Right cardiac atrium (tissue), 5 donors: ENCODE data around the gene ST3GAL3. TPM values are rescaled to one million over a fixed set of nuclear protein-coding genes. Genes with fewer than 3 reads are reported as not detected.

ENCODE experiments used
- ATAC-seq, 2 donors: fragments of 200-7000 bp; cut with Tn5 transposase; one replicate each; pipeline versions ENCODE4 v1.8.0 to v1.9.1; 2020; ENCODE audit warnings: moderate library complexity in 2 of 2, mild to moderate bottlenecking in 1 of 2
- DNase-seq, 3 donors: peaks; one replicate each; pipeline ENCODE4 v3.0.0-alpha.2; 2020
- H3K27ac ChIP-seq: one replicate; pipeline ENCODE4 v1.5.1; 2013; ENCODE audit warnings: mild to moderate bottlenecking, low read length, control low read depth, moderate library complexity
- H3K27me3 ChIP-seq: one replicate; pipeline ENCODE4 v1.6.1; 2013; ENCODE audit not compliant: control insufficient read depth, insufficient read depth
- H3K4me1 ChIP-seq: one replicate; pipeline ENCODE4 v1.6.1; 2013; ENCODE audit warnings: low read length; ENCODE audit not compliant: control insufficient read depth, insufficient read depth
- H3K4me3 ChIP-seq: one replicate; pipeline ENCODE4 v1.5.1; 2013; ENCODE audit warnings: low read length, control low read depth
- H3K9me3 ChIP-seq: one replicate; pipeline ENCODE4 v1.6.1; 2013; ENCODE audit warnings: low read length; ENCODE audit not compliant: control insufficient read depth
- WGBS: extraction: QIAGEN DNeasy Blood & Tissue Kit; methylation state at CpG from one replicate; pipeline ENCODE4 v1.1.7; 2013; 5-methylcytosine and 5-hydroxymethylcytosine counted together
- intact Hi-C, 4 donors: fragments of 100-400 bp; cut with DNase I; formaldehyde crosslinking; loops; one replicate each; pipeline versions ENCODE4 v1.11.0 to v1.14.0; 2022 to 2023
- polyA plus RNA-seq: library from polyadenylated mRNA; stranded (reverse); fragments of 200-250 nt; gene quantifications from one replicate; pipeline ENCODE4 v1.2.3, GENCODE V29; 2013
- total RNA-seq, 4 donors: library from RNA; stranded (reverse); fragmentation: NEBNext Ultra II Directional; extraction: Animal tissue kit (Norgen Biotek cat#: 25700); gene quantifications; one replicate each; pipeline ENCODE4 v1.2.1, GENCODE V29; 2021
- donor health status: healthy with polysubstance abuse.
- donor health status: DM: no; HTN: yes; CAD: no.
- donor health status: DM: no; HTN: no; CAD: no.
- donor health status: DM: no; HTN: yes; CAD: no; lungs with severe emphysema.
- donor health status: DM: yes; HTN: yes; CAD: no.

ST3GAL3 gene
- total and polyA plus RNA-seq, 5 donors, result 19.6 to 26.3 (median 21.9) TPM

- peak in 1 of 2 donors; percentile 0 for ATAC-seq
- DNase-seq, result peak in 1 of 3 donors; percentile 61
- Histone ChIP-seq H3K27ac (peak overlapping the region; percentile 65), H3K4me1 (no peaks in the 10 kb centered on the region), H3K9me3 (no peaks in the 10 kb centered on the region), H3K4me3 (peak overlapping the region; percentile 57), H3K27me3 (no peaks in the 10 kb centered on the region)
- intact Hi-C loops, result no loop called here
- 4% methylated on average over 27 of the region's 27 CpGs for WGBS
Measured at GRCh38 chr1:43947061-43947873, 239.9 kb downstream of the ST3GAL3 start.

GRCh38 chr1:43947874-43948437, 240.6 kb downstream of the ST3GAL3 start:
- Histone ChIP-seq H3K27ac (no peak overlapping the region), H3K4me1 (no peaks in the 10 kb centered on the region), H3K27me3 (no peaks in the 10 kb centered on the region), H3K9me3 (no peaks in the 10 kb centered on the region), H3K4me3 (peak overlapping the region; percentile 57)
- ATAC-seq (no peak), DNase-seq (no peak)
- 22% methylated on average over 3 of the region's 3 CpGs for WGBS
- intact Hi-C loops, result no loop called here

GRCh38 chr1:43949678-43950077, 242.3 kb downstream of the ST3GAL3 start:
- 78% methylated on average over 13 of the region's 13 CpGs for WGBS
- intact Hi-C loops, result no loop called here
- Histone ChIP-seq H3K4me3 (no peak overlapping the region), H3K27ac (no peak overlapping the region), H3K9me3 (no peaks in the 10 kb centered on the region), H3K4me1 (no peaks in the 10 kb centered on the region), H3K27me3 (no peaks in the 10 kb centered on the region)
- no peak for ATAC-seq
- DNase-seq, result no peak

- H3K4me1 ChIP-seq, result no peaks in the 10 kb centered on the region
- intact Hi-C loops, result no loop called here
- WGBS, result 91% methylated on average over 4 of the region's 4 CpGs
- H3K4me3 ChIP-seq, result no peak overlapping the region
- no peaks in the 10 kb centered on the region for H3K27me3 ChIP-seq
- DNase-seq (no peak), ATAC-seq (no peak)
- H3K27ac ChIP-seq, result no peak overlapping the region
- H3K9me3 ChIP-seq, result no peaks in the 10 kb centered on the region
Measured at GRCh38 chr1:43951021-43951985, 244.0 kb downstream of the ST3GAL3 start.

- 71% methylated on average over 8 of the region's 8 CpGs for WGBS
- DNase-seq, result no peak
- no peaks in the 10 kb centered on the region for H3K9me3 ChIP-seq
- H3K4me3 ChIP-seq, result no peak overlapping the region
- H3K27ac ChIP-seq, result no peak overlapping the region
- no peak for ATAC-seq
- no peaks in the 10 kb centered on the region for H3K4me1 ChIP-seq
- no peaks in the 10 kb centered on the region for H3K27me3 ChIP-seq
- intact Hi-C loops, result no loop called here
Measured at GRCh38 chr1:43952731-43953346, 245.5 kb downstream of the ST3GAL3 start.

DNA sequence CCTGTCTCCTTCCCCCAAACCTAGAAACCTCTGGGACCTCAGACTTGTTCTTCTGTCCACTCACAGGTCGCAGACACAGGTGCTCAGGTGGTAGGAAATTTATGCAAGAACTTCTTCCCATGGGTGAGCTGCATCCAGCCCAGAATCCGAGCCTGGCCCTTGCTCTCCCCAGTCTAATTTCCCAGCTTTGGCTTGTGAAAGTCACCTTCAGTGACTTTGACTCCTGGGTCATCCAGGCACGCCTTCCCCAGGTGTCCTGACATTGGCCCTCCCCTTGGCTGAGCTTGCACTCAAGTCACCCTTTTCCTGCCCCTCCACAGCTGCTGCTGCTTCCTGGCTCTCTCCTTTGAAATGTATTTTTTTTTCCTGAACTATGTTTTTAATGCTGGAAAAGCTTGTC, 246.0 kb downstream of the ST3GAL3 start:
- 86% methylated on average over 3 of the region's 3 CpGs for WGBS
- no peaks in the 10 kb centered on the region for H3K4me1 ChIP-seq
- ATAC-seq, result no peak
- no peak overlapping the region for H3K27ac ChIP-seq
- H3K27me3 ChIP-seq, result no peaks in the 10 kb centered on the region
- H3K4me3 ChIP-seq, result no peak overlapping the region
- H3K9me3 ChIP-seq, result no peaks in the 10 kb centered on the region
- intact Hi-C loops, result no loop called here
- no peak for DNase-seq

DNA sequence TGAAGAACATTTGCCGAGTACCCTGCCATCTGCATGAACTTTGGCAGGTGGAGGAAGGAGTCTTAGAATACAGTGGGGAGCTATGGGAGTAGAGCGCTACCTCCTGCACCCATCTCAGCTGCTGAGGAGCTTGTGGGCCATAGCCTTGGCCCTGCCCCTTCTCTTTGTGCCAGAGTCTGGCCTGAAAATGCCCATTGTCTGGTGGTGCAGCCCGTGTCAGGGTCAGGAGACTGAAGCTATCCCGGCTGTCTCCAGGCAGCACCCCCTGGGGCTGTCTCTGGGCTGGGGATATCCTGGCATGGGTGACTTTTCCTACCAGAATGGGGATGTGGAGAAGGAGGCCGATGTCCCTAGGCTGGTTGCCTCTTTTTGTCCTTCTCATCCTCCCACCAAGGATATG, 246.7 kb downstream of the ST3GAL3 start:
- DNase-seq (no peak), ATAC-seq (no peak)
- Histone ChIP-seq H3K9me3 (no peaks in the 10 kb centered on the region), H3K27me3 (no peaks in the 10 kb centered on the region), H3K4me1 (no peaks in the 10 kb centered on the region), H3K27ac (no peak overlapping the region), H3K4me3 (no peak overlapping the region)
- intact Hi-C loops, result no loop called here
- WGBS, result 88% methylated on average over 5 of the region's 5 CpGs

DNA sequence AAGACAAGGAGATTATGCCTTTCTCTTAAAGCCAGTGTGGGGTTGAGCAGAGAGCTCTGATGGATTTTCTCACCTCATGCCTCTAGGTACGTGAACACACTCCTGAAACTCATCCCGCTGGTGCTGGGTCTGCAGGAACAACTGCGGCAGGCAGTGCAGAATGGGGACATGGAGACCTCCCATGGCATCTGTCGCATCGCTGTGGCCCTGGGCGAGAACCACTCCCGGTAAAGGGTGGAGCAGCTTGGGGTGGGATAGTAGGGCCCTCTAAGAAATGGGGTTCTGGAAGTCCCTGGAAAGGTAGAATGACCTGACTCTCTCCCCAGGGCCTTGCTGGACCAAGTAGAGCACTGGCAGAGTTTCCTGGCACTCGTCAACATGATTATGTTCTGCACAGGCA, 248.9 kb downstream of the ST3GAL3 start:
- Histone ChIP-seq H3K4me1 (no peaks in the 10 kb centered on the region), H3K4me3 (no peak overlapping the region), H3K27me3 (no peaks in the 10 kb centered on the region), H3K9me3 (no peaks in the 10 kb centered on the region), H3K27ac (no peak overlapping the region)
- ATAC-seq (no peak), DNase-seq (no peak)
- 96% methylated on average over 8 of the region's 8 CpGs for WGBS
- intact Hi-C loops, result no loop called here

DNA sequence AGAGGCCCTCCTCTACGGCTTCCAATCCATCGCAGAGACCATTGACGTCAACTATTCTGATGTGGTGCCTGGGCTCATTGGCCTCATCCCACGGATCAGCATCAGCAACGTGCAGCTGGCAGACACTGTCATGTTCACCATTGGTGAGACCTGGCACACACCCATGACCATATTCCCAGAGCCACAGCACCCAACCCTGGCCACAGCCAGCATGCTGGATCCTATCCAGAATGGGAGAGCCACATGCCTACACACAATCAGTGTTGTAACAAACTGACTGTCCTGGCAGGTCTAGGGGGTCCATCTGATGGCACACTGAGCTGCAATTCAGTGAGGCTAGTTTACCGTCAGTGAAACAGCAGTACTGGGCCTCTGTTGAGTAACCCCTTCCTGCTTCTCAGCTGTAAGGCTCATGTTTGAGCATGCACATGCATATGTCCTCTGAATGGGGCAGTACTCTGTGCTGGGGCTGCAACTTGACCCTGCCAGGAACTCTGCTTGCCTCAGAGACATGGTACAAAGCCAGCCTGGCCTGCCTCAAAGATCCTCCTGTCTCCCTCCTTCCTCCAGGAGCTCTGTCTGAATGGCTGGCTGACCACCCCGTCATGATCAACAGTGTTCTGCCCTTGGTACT, 250.2 kb downstream of the ST3GAL3 start:
- intact Hi-C loops, result no loop called here
- Histone ChIP-seq H3K4me1 (no peaks in the 10 kb centered on the region), H3K4me3 (no peak overlapping the region), H3K9me3 (no peaks in the 10 kb centered on the region), H3K27me3 (no peaks in the 10 kb centered on the region), H3K27ac (no peak overlapping the region)
- WGBS, result 84% methylated on average over 7 of the region's 7 CpGs
- DNase-seq, result peak in 1 of 3 donors; percentile 39
- ATAC-seq, result no peak
